GM12892 (cell line): ENCODE results near the gene HORMAD2.

Experiments
- POLR2A ChIP-seq: IDR thresholded peaks from 2 replicates; pipeline ENCODE4 v1.6.1; 2011; ENCODE audit warnings: low read depth, low read length, control low read depth
- POLR2AphosphoS5 ChIP-seq: IDR thresholded peaks from 2 replicates; pipeline ENCODE4 v1.6.1; 2011; ENCODE audit warnings: low read depth, low read length, control low read depth

DNA sequence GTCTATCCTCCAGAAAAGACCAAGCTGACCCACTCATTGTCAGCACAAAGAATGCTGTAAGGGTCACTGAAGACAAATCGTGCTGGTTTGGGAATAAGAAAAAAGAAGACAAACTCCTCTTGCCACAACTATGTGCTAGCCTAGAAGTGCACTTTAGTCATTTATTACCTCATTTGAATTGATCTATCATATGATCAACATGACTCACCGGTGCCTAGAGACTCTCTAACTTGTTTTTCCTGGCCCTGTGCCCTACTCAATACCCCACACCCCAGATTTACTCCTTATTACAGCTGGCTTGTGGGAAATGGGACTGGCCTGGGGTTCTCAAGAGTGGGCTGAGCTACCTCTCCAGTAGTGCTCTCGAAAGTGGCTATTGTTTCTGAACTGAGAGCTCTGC is 35.9 kb upstream of the HORMAD2 start:
- TF ChIP-seq POLR2AphosphoS5 (no peak), POLR2A (no peak)
